Psoas muscle (tissue), 8 donors: ENCODE data around the gene NHLRC2. TPM values are rescaled to one million over a fixed set of nuclear protein-coding genes. Genes with fewer than 3 reads are reported as not detected.
"Not testable (repeated sequence)": the region's sequence is repeated elsewhere in the genome, so short reads cannot be mapped to it uniquely, and the experiment has no call there.

Source experiments
- ATAC-seq, 4 donors: fragments of 200-7000 bp; cut with Tn5 transposase; one replicate each; pipeline ENCODE4 v1.9.1; 2020; ENCODE audit warnings: moderate library complexity in 3 of 4, mild to moderate bottlenecking in 2 of 4
- DNase-seq, 2 donors: peaks; one replicate each; pipeline ENCODE4 v3.0.0-alpha.2; 2020
- H3K27ac ChIP-seq: fragments of 200-600 bp; one replicate; pipeline ENCODE4 v1.8.0; 2022
- H3K27me3 ChIP-seq, 3 donors: fragments of 200-600 bp in 1 of 3; one replicate each; pipeline versions ENCODE4 v1.6.1 to v1.8.0; 2013 to 2022; ENCODE audit warnings: low read length in 2 of 3, mild to moderate bottlenecking in 2 of 3, moderate library complexity in 1 of 3; ENCODE audit not compliant: insufficient read depth in 3 of 3
- H3K36me3 ChIP-seq, 2 donors: fragments of 200-600 bp in 1 of 2; one replicate each; pipeline versions ENCODE4 v1.6.1 to v1.8.0; 2013 to 2022; ENCODE audit warnings: low read depth in 1 of 2, mild to moderate bottlenecking in 1 of 2, moderate library complexity in 1 of 2; ENCODE audit not compliant: insufficient read depth in 1 of 2
- H3K4me1 ChIP-seq: fragments of 200-600 bp; one replicate; pipeline ENCODE4 v1.8.0; 2022
- H3K4me3 ChIP-seq: fragments of 200-600 bp; one replicate; pipeline ENCODE4 v1.8.0; 2022; ENCODE audit warnings: mild to moderate bottlenecking
- H3K9me3 ChIP-seq: fragments of 200-600 bp; one replicate; pipeline ENCODE4 v1.8.0; 2022
- WGBS, 3 donors: extraction: QIAGEN DNeasy Blood & Tissue Kit; methylation state at CpG; one replicate each; pipeline versions ENCODE4 v1.1.6 to v1.1.7; 2013; 5-methylcytosine and 5-hydroxymethylcytosine counted together
- intact Hi-C, 2 donors: fragments of 100-400 bp; cut with DNase I; formaldehyde crosslinking; loops; one replicate each; pipeline versions ENCODE4 v1.11.0 to v1.14.2; 2022
- polyA plus RNA-seq, 3 donors: library from polyadenylated mRNA; stranded (reverse); fragments of 200-250 nt; gene quantifications; one replicate each; pipeline ENCODE4 v1.2.3, GENCODE V29; 2013
- total RNA-seq, 4 donors: library from RNA; stranded (reverse); fragmentation: NEBNext Ultra II Directional in 2 of 4; extraction: Animal tissue kit (Norgen Biotek cat#: 25700) in 2 of 4; gene quantifications; one replicate each; pipeline versions ENCODE4 v1.2.1 to v1.2.4, GENCODE V29; 2021 to 2023
- TF ChIP-seq, protein P1 (sequence below): fragments of 200-600 bp; IDR thresholded peaks from one replicate; pipeline ENCODE4 v1.8.0; 2022; ENCODE audit warnings: antibody characterized with exemption
- donor health status: healthy with polysubstance abuse.
- donor health status: DM: no; HTN: no; CAD: no; lungs with moderate emphysema.
- donor health status: Bipolar disorder and iron deficiency.
- donor health status: healthy.
- donor health status: DM: yes; HTN: yes; CAD: no.
- donor health status: DM: no; HTN: no; CAD: no.
- donor health status: DM: no; HTN: no; CAD: no.
- donor health status: DM: yes; HTN: yes; CAD: no.

NHLRC2 gene
- total and polyA plus RNA-seq, 7 donors, result 3.8 to 30.0 (median 24.6) TPM

DNA sequence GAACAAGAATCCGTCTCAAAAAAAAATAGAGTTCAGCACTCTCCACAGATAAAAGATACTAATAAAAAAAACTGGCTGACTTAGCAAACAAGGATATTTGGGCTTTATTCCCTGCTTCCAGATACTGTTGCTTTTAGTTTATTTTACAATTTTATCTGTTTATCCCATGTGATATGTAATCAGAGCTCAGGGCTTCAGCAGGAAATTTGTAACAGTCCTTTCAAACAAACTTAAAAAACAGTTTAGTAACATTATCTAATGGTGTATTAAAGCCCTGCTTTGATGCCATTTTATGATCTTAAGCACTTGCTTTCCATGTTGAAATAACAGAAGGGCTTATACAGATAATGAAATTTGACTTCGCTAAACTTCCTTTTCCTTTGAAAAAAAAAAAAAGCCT is 28.7 kb upstream of the NHLRC2 start:
- intact Hi-C loops, result no loop called here
- WGBS, 3 donors, result 64 to 71% (median 70%) methylated on average over 2 of the region's 2 CpGs
- Histone ChIP-seq H3K27me3 (no peaks in the 10 kb centered on the region), H3K4me1 (no peaks in the 10 kb centered on the region), H3K9me3 (no peaks in the 10 kb centered on the region), H3K4me3 (no peak overlapping the region), H3K36me3 (no peaks in the 10 kb centered on the region), H3K27ac (no peak overlapping the region)
- DNase-seq (no peak), ATAC-seq (no peak)
- TF ChIP-seq, protein P1, sequence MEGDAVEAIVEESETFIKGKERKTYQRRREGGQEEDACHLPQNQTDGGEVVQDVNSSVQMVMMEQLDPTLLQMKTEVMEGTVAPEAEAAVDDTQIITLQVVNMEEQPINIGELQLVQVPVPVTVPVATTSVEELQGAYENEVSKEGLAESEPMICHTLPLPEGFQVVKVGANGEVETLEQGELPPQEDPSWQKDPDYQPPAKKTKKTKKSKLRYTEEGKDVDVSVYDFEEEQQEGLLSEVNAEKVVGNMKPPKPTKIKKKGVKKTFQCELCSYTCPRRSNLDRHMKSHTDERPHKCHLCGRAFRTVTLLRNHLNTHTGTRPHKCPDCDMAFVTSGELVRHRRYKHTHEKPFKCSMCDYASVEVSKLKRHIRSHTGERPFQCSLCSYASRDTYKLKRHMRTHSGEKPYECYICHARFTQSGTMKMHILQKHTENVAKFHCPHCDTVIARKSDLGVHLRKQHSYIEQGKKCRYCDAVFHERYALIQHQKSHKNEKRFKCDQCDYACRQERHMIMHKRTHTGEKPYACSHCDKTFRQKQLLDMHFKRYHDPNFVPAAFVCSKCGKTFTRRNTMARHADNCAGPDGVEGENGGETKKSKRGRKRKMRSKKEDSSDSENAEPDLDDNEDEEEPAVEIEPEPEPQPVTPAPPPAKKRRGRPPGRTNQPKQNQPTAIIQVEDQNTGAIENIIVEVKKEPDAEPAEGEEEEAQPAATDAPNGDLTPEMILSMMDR, result no peak

DNA sequence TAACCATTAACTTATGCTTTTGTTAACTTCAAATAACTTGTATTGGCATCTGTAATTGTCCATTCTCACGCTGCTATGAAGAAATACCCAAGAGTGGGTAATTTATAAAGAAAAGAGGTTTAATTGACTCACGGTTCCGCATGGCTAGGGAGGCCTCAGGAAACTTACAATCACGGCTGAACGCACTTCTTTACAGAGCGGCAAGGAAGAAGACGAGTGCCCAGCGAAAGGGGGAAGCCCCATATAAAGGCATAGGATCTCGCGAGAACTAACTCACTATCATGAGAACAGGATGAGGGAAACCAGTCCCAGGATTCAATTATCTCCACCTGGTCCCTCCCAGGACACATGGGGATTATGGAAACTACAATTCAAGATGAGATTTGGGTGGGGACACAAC is 25.9 kb upstream of the NHLRC2 start:
- ATAC-seq, H3K27ac ChIP-seq, H3K9me3 ChIP-seq, H3K36me3 ChIP-seq, intact Hi-C loops, H3K4me3 ChIP-seq, H3K4me1 ChIP-seq, DNase-seq, H3K27me3 ChIP-seq: not testable (repeated sequence)
- WGBS, 3 donors, result 88 to 90% (median 89%) methylated on average over 10 of the region's 10 CpGs

DNA sequence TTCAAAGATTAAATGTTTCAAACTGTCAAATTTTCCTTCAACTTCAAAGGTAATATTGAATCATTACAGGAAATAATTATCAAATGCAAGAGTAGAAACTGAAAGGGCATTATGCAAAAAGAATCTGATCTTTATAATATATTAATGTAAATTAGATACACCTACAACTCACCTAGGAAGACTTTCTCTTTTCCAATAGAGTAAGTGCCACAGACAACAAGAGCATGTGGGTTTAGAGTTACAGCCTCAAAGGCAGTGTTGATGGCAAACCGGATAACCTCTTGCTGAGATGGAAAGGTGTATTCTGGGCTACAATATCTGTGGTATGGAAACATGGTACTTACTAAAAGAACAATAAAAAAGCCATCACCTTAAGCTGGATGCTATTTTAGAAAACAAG is 12.3 kb upstream of the NHLRC2 start:
- no peaks in the 10 kb centered on the region for H3K4me1 ChIP-seq
- no peaks in the 10 kb centered on the region for H3K9me3 ChIP-seq
- DNase-seq, result no peak
- 60 to 88% (median 68%) methylated on average over 1 of the region's 1 CpG for WGBS, 3 donors
- TF ChIP-seq, protein P1, result no peak
- intact Hi-C loops, result no loop called here
- no peak for ATAC-seq
- no peak overlapping the region for H3K27ac ChIP-seq
- H3K27me3 ChIP-seq, result no peaks in the 10 kb centered on the region
- peaks cover 0 to 79% of the 10 kb centered on the region in 2 donors for H3K36me3 ChIP-seq
- no peak overlapping the region for H3K4me3 ChIP-seq

DNA sequence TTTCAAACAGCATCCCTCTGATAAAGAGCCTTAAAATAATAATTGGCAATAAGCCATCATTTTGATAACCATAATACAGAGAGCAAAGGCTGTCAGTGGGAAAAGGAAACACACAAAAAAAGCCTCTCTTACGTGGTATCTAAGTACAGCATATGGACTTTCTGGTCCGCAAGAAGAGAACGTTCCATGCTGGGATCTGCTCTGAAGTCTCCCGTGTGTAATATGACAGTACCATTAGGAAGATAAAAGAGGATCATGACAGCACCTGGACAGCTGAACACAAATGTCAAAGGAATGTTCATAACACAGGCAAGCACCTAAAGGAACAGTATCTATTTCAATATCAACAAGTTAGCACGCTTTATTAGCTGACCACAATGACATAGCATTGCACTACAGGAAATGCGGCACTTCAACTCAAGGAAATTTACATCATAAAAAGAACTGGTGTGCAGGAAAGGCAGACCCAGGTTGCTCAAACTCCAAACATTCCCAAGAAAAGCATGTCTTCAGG is 10.4 kb upstream of the NHLRC2 start:
- ATAC-seq, result peak; percentile 66 to 81 (median 73)
- no peak for DNase-seq
- intact Hi-C loops, result no loop called here
- H3K27me3 ChIP-seq, result no peaks in the 10 kb centered on the region
- no peaks in the 10 kb centered on the region for H3K9me3 ChIP-seq
- peaks cover 0 to 80% of the 10 kb centered on the region in 2 donors for H3K36me3 ChIP-seq
- WGBS, 3 donors, result 69 to 80% (median 70%) methylated on average over 6 of the region's 6 CpGs
- H3K4me3 ChIP-seq, result no peak overlapping the region
- TF ChIP-seq, protein P1, result no peak
- H3K27ac ChIP-seq, result no peak overlapping the region
- H3K4me1 ChIP-seq, result no peaks in the 10 kb centered on the region

DNA sequence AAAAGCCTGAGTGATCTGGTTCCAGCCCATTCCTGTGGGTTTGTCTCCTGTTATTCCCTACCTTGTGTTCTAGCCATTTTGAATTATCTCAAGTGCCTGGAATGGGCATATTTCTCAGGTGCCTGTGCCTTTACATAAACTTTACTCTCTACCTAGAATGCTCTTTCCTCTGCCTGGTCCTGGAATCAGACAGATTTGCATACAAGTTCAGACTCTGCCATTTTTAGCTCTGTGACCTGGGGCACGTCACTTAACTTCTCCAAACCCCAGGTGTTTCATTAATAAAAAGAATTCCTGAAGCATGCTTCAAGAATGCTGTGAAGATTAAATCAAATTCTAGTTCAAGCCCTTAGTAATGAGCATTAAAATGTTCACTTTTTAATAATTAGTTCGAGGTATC is 8.4 kb upstream of the NHLRC2 start:
- ATAC-seq, result no peak
- Histone ChIP-seq H3K27ac (no peak overlapping the region), H3K9me3 (no peaks in the 10 kb centered on the region), H3K4me3 (no peak overlapping the region), H3K4me1 (peaks cover 4% of the 10 kb centered on the region), H3K36me3 (peaks cover 0 to 76% of the 10 kb centered on the region in 2 donors), H3K27me3 (no peaks in the 10 kb centered on the region)
- intact Hi-C loops, result no loop called here
- TF ChIP-seq, protein P1, result no peak
- DNase-seq, result no peak
- WGBS, 3 donors, result 90 to 96% (median 91%) methylated on average over 2 of the region's 2 CpGs
